B cell (primary cell): ENCODE results near the gene STXBP6.

Source experiments
- EZH2 ChIP-seq: IDR thresholded peaks from 2 replicates; pipeline ENCODE4 v1.6.1; 2012; ENCODE audit warnings: borderline replicate concordance, low read depth, mild to moderate bottlenecking, moderate library complexity, low read length; ENCODE audit not compliant: insufficient read depth, poor library complexity, severe bottlenecking
- TF ChIP-seq, protein P1 (sequence below): fragments of 200-600 bp; IDR thresholded peaks from one replicate; pipeline ENCODE4 v1.8.0; 2022; ENCODE audit warnings: antibody characterized with exemption, mild to moderate bottlenecking

- TF ChIP-seq, protein P1, sequence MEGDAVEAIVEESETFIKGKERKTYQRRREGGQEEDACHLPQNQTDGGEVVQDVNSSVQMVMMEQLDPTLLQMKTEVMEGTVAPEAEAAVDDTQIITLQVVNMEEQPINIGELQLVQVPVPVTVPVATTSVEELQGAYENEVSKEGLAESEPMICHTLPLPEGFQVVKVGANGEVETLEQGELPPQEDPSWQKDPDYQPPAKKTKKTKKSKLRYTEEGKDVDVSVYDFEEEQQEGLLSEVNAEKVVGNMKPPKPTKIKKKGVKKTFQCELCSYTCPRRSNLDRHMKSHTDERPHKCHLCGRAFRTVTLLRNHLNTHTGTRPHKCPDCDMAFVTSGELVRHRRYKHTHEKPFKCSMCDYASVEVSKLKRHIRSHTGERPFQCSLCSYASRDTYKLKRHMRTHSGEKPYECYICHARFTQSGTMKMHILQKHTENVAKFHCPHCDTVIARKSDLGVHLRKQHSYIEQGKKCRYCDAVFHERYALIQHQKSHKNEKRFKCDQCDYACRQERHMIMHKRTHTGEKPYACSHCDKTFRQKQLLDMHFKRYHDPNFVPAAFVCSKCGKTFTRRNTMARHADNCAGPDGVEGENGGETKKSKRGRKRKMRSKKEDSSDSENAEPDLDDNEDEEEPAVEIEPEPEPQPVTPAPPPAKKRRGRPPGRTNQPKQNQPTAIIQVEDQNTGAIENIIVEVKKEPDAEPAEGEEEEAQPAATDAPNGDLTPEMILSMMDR = no peak
- TF ChIP-seq EZH2 = no peak
Observed at GRCh38 chr14:25044106-25044698, 5.7 kb downstream of the STXBP6 start.
